ENCODE data around the gene CALN1.
"Not testable (repeated sequence)": the region's sequence is repeated elsewhere in the genome, so short reads cannot be mapped to it uniquely, and the experiment has no call there.

Gene CALN1

GRCh38 chr7:71777278-71777677 is 634.9 kb downstream of the CALN1 start:
- no peak for DNase-seq

- DNase-seq, result no peak
These were observed 635.4 kb downstream of the CALN1 start for GRCh38 chr7:71776726-71777125.

- DNase-seq, result no peak
These were observed 636.5 kb downstream of the CALN1 start for GRCh38 chr7:71775648-71776047.

GRCh38 chr7:71772779-71773178 is 639.4 kb downstream of the CALN1 start:
- no peak for DNase-seq

GRCh38 chr7:71770269-71770907 is 641.8 kb downstream of the CALN1 start:
- DNase-seq, result no peak

- no peak for DNase-seq
These were observed 642.8 kb downstream of the CALN1 start for GRCh38 chr7:71769326-71769725.

GRCh38 chr7:71768450-71768849 is 643.7 kb downstream of the CALN1 start:
- DNase-seq, result no peak

- no peak for DNase-seq
These were observed 646.1 kb downstream of the CALN1 start for GRCh38 chr7:71766016-71766415.

GRCh38 chr7:71761336-71761735 is 650.8 kb downstream of the CALN1 start:
- DNase-seq, result no peak

- DNase-seq, result no peak
These were observed 657.3 kb downstream of the CALN1 start for GRCh38 chr7:71754828-71755227.

- DNase-seq, result no peak
These were observed 658.0 kb downstream of the CALN1 start for GRCh38 chr7:71753956-71754664.

GRCh38 chr7:71753236-71753635 is 658.9 kb downstream of the CALN1 start:
- no peak for DNase-seq

- peak in 1 of 5 donors; percentile 16 for DNase-seq
These were observed 659.8 kb downstream of the CALN1 start for GRCh38 chr7:71752171-71752935.

GRCh38 chr7:71750290-71750689 is 661.8 kb downstream of the CALN1 start:
- DNase-seq, result no peak

GRCh38 chr7:71746006-71746405 is 666.1 kb downstream of the CALN1 start:
- DNase-seq, result no peak

GRCh38 chr7:71740174-71740560 is 672.0 kb downstream of the CALN1 start:
- no peak for DNase-seq

GRCh38 chr7:71739520-71740173 is 672.5 kb downstream of the CALN1 start:
- DNase-seq, result no peak

GRCh38 chr7:71737931-71738540 is 674.1 kb downstream of the CALN1 start:
- not testable (repeated sequence) for DNase-seq

GRCh38 chr7:71735961-71736556 is 676.1 kb downstream of the CALN1 start:
- peak in 2 of 5 donors; percentile 6 to 10 for DNase-seq

- peak in 4 of 5 donors; percentile 19 to 46 (median 42) for DNase-seq
These were observed 678.8 kb downstream of the CALN1 start for GRCh38 chr7:71733107-71733870.

- DNase-seq, result no peak
These were observed 680.4 kb downstream of the CALN1 start for GRCh38 chr7:71731740-71732139.

Data from T-helper 1 cell (primary cell).